WTC11 (cell line): ENCODE measurements around the gene MMRN1. TPM values are rescaled to one million over a fixed set of nuclear protein-coding genes. Genes with fewer than 3 reads are reported as not detected.

ENCODE experiments used
- ATAC-seq: fragments of 200-7000 bp; cut with Tn5 transposase; 2 replicates; pipeline ENCODE4 v1.10.0; 2021; ENCODE audit warnings: mild to moderate bottlenecking, moderate library complexity
- CTCF ChIA-PET: fragments of 300-600 bp; sonication (Branson Sonifier 250); formaldehyde crosslinking; loops from one replicate; lab custom pipeline; 2021; ENCODE audit warnings: antibody characterized with exemption; lab: Charles Lee
- POLR2A ChIA-PET: fragments of 350-600 bp; sonication (Branson Sonifier 250); formaldehyde crosslinking; loops from one replicate; lab custom pipeline; 2021; ENCODE audit warnings: antibody characterized with exemption; lab: Charles Lee
- DNase-seq: peaks from one replicate; pipeline ENCODE4 v3.0.0; 2021; ENCODE audit warnings: low spot score
- H3K27ac Mint-ChIP-seq: 2 replicates; pipeline ENCODE4 v1.8.0; 2021; ENCODE audit warnings: mixed read lengths
- H3K27me3 Mint-ChIP-seq: 2 replicates; pipeline ENCODE4 v1.8.0; 2021; ENCODE audit warnings: low read depth, mild to moderate bottlenecking, moderate library complexity, mixed read lengths
- H3K36me3 Mint-ChIP-seq: 2 replicates; pipeline ENCODE4 v1.8.0; 2021; ENCODE audit warnings: mixed read lengths
- H3K4me1 Mint-ChIP-seq: 2 replicates; pipeline ENCODE4 v1.8.0; 2022; ENCODE audit warnings: mixed read lengths
- H3K4me3 Mint-ChIP-seq: 2 replicates; pipeline ENCODE4 v1.8.0; 2021; ENCODE audit warnings: mild to moderate bottlenecking, moderate library complexity, mixed read lengths
- H3K9me3 Mint-ChIP-seq: 2 replicates; pipeline ENCODE4 v1.8.0; 2021; ENCODE audit warnings: mixed read lengths
- ELF4 ChIP-seq: sonication (generic); formaldehyde crosslinking; IDR thresholded peaks from 2 replicates; pipeline ENCODE4 v1.8.1; 2022; ENCODE audit warnings: low read depth, mild to moderate bottlenecking, moderate library complexity, missing genetic modification reagents
- MYBL2 ChIP-seq: sonication (generic); formaldehyde crosslinking; IDR thresholded peaks from 2 replicates; pipeline ENCODE4 v1.8.1; 2023; ENCODE audit warnings: mild to moderate bottlenecking, moderate library complexity, missing genetic modification reagents
- OVOL2 ChIP-seq: fragments of 250-450 bp; sonication (Bioruptor Pico); IDR thresholded peaks from 2 replicates; pipeline ENCODE4 v1.9.0; 2021; ENCODE audit warnings: mild to moderate bottlenecking, borderline replicate concordance
- SOX15 ChIP-seq: fragments of 250-450 bp; sonication (Bioruptor Pico); IDR thresholded peaks from 2 replicates; pipeline ENCODE4 v1.9.0; 2021; ENCODE audit warnings: mild to moderate bottlenecking
- ZNF423 ChIP-seq: fragments of 250-450 bp; sonication (Bioruptor Pico); IDR thresholded peaks from 2 replicates; pipeline ENCODE4 v2.1.2; 2022; ENCODE audit warnings: mild to moderate bottlenecking, moderate library complexity
- ZNF671 ChIP-seq: fragments of 250-450 bp; sonication (Bioruptor Pico); IDR thresholded peaks from 2 replicates; pipeline ENCODE4 v1.8.0; 2021; ENCODE audit warnings: mild to moderate bottlenecking
- total RNA-seq: library from RNA; stranded (reverse); gene quantifications from 3 replicates; pipeline ENCODE4 v1.2.3, GENCODE V29; 2021
- TF ChIP-seq, protein P1 (sequence below): fragments of 250-450 bp; sonication (Bioruptor Pico); IDR thresholded peaks from 2 replicates; pipeline ENCODE4 v1.9.0; 2021; ENCODE audit warnings: mild to moderate bottlenecking
- TF ChIP-seq, protein P2 (sequence below): sonication (generic); formaldehyde crosslinking; IDR thresholded peaks from 2 replicates; pipeline ENCODE4 v1.8.0; 2023; ENCODE audit warnings: missing genetic modification reagents, mild to moderate bottlenecking, borderline replicate concordance
- TF ChIP-seq, protein P3 (sequence below): sonication (generic); formaldehyde crosslinking; IDR thresholded peaks from 2 replicates; pipeline ENCODE4 v1.8.1; 2022; ENCODE audit warnings: low read depth, mild to moderate bottlenecking, moderate library complexity, missing genetic modification reagents, borderline replicate concordance
- TF ChIP-seq, protein P4 (sequence below): sonication (generic); formaldehyde crosslinking; IDR thresholded peaks from 2 replicates; pipeline ENCODE4 v1.8.0; 2023; ENCODE audit warnings: missing genetic modification reagents
- TF ChIP-seq, protein P5 (sequence below): sonication (generic); formaldehyde crosslinking; IDR thresholded peaks from 2 replicates; pipeline ENCODE4 v1.8.0; 2022; ENCODE audit warnings: missing genetic modification reagents
- TF ChIP-seq, protein P6 (sequence below): fragments of 250-450 bp; sonication (Bioruptor Pico); conservative IDR thresholded peaks from 2 replicates; pipeline ENCODE4 v1.9.0; 2021; ENCODE audit warnings: mild to moderate bottlenecking

Gene MMRN1
- total RNA-seq, 1 experiment from 2014 or later: not detected

DNA sequence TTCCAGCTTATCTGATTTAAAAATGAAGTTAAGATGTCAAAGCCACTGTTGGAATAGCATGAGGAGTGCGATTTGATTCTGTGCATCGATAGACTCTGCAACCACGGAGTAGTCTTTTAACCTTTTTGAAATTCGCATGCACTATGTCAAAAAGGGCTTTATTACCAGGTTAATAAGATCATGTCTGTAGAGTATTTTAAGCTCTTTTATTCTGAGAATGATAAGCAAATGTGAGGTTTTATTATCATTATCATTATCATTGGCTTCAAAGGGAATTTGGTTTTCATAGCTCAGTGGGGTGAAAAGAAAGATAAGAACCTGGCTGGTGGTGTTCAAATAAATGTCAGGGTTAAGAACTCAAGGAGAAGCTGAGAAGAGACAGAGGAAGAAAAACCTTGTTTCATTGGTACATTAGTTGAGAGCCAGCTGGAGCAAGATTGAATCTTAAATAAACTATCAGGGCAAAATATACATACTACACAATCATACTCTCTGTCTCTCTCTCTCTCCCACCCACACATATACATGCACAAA lies 102.6 kb downstream of the MMRN1 start:
- Mint-ChIP-seq H3K4me3 (no peak overlapping the region), H3K27ac (no peak overlapping the region), H3K4me1 (peaks cover 37% of the 10 kb centered on the region), H3K27me3 (no peaks in the 10 kb centered on the region), H3K9me3 (no peaks in the 10 kb centered on the region), H3K36me3 (no peaks in the 10 kb centered on the region)
- CTCF ChIA-PET: no interaction called here
- ATAC-seq (no peak), DNase-seq (no peak)
- POLR2A ChIA-PET: no interaction called here
- TF ChIP-seq ZNF671 (CRISPR knock-in tag) (no peak), ELF4 (CRISPR knock-in tag) (no peak), ZNF423 (CRISPR knock-in tag) (no peak), OVOL2 (CRISPR knock-in tag) (no peak), MYBL2 (CRISPR knock-in tag) (no peak), SOX15 (CRISPR knock-in tag) (no peak)
- TF ChIP-seq, protein P1, sequence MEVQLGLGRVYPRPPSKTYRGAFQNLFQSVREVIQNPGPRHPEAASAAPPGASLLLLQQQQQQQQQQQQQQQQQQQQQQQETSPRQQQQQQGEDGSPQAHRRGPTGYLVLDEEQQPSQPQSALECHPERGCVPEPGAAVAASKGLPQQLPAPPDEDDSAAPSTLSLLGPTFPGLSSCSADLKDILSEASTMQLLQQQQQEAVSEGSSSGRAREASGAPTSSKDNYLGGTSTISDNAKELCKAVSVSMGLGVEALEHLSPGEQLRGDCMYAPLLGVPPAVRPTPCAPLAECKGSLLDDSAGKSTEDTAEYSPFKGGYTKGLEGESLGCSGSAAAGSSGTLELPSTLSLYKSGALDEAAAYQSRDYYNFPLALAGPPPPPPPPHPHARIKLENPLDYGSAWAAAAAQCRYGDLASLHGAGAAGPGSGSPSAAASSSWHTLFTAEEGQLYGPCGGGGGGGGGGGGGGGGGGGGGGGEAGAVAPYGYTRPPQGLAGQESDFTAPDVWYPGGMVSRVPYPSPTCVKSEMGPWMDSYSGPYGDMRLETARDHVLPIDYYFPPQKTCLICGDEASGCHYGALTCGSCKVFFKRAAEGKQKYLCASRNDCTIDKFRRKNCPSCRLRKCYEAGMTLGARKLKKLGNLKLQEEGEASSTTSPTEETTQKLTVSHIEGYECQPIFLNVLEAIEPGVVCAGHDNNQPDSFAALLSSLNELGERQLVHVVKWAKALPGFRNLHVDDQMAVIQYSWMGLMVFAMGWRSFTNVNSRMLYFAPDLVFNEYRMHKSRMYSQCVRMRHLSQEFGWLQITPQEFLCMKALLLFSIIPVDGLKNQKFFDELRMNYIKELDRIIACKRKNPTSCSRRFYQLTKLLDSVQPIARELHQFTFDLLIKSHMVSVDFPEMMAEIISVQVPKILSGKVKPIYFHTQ (CRISPR knock-in tag): no peak
- TF ChIP-seq, protein P2, sequence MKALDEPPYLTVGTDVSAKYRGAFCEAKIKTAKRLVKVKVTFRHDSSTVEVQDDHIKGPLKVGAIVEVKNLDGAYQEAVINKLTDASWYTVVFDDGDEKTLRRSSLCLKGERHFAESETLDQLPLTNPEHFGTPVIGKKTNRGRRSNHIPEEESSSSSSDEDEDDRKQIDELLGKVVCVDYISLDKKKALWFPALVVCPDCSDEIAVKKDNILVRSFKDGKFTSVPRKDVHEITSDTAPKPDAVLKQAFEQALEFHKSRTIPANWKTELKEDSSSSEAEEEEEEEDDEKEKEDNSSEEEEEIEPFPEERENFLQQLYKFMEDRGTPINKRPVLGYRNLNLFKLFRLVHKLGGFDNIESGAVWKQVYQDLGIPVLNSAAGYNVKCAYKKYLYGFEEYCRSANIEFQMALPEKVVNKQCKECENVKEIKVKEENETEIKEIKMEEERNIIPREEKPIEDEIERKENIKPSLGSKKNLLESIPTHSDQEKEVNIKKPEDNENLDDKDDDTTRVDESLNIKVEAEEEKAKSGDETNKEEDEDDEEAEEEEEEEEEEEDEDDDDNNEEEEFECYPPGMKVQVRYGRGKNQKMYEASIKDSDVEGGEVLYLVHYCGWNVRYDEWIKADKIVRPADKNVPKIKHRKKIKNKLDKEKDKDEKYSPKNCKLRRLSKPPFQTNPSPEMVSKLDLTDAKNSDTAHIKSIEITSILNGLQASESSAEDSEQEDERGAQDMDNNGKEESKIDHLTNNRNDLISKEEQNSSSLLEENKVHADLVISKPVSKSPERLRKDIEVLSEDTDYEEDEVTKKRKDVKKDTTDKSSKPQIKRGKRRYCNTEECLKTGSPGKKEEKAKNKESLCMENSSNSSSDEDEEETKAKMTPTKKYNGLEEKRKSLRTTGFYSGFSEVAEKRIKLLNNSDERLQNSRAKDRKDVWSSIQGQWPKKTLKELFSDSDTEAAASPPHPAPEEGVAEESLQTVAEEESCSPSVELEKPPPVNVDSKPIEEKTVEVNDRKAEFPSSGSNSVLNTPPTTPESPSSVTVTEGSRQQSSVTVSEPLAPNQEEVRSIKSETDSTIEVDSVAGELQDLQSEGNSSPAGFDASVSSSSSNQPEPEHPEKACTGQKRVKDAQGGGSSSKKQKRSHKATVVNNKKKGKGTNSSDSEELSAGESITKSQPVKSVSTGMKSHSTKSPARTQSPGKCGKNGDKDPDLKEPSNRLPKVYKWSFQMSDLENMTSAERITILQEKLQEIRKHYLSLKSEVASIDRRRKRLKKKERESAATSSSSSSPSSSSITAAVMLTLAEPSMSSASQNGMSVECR (CRISPR knock-in tag): no peak
- TF ChIP-seq, protein P3, sequence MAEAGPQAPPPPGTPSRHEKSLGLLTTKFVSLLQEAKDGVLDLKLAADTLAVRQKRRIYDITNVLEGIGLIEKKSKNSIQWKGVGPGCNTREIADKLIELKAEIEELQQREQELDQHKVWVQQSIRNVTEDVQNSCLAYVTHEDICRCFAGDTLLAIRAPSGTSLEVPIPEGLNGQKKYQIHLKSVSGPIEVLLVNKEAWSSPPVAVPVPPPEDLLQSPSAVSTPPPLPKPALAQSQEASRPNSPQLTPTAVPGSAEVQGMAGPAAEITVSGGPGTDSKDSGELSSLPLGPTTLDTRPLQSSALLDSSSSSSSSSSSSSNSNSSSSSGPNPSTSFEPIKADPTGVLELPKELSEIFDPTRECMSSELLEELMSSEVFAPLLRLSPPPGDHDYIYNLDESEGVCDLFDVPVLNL (CRISPR knock-in tag): no peak
- TF ChIP-seq, protein P4, sequence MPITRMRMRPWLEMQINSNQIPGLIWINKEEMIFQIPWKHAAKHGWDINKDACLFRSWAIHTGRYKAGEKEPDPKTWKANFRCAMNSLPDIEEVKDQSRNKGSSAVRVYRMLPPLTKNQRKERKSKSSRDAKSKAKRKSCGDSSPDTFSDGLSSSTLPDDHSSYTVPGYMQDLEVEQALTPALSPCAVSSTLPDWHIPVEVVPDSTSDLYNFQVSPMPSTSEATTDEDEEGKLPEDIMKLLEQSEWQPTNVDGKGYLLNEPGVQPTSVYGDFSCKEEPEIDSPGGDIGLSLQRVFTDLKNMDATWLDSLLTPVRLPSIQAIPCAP (CRISPR knock-in tag): no peak
- TF ChIP-seq, protein P5, sequence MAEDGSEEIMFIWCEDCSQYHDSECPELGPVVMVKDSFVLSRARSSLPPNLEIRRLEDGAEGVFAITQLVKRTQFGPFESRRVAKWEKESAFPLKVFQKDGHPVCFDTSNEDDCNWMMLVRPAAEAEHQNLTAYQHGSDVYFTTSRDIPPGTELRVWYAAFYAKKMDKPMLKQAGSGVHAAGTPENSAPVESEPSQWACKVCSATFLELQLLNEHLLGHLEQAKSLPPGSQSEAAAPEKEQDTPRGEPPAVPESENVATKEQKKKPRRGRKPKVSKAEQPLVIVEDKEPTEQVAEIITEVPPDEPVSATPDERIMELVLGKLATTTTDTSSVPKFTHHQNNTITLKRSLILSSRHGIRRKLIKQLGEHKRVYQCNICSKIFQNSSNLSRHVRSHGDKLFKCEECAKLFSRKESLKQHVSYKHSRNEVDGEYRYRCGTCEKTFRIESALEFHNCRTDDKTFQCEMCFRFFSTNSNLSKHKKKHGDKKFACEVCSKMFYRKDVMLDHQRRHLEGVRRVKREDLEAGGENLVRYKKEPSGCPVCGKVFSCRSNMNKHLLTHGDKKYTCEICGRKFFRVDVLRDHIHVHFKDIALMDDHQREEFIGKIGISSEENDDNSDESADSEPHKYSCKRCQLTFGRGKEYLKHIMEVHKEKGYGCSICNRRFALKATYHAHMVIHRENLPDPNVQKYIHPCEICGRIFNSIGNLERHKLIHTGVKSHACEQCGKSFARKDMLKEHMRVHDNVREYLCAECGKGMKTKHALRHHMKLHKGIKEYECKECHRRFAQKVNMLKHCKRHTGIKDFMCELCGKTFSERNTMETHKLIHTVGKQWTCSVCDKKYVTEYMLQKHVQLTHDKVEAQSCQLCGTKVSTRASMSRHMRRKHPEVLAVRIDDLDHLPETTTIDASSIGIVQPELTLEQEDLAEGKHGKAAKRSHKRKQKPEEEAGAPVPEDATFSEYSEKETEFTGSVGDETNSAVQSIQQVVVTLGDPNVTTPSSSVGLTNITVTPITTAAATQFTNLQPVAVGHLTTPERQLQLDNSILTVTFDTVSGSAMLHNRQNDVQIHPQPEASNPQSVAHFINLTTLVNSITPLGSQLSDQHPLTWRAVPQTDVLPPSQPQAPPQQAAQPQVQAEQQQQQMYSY (CRISPR knock-in tag): no peak
- TF ChIP-seq, protein P6, sequence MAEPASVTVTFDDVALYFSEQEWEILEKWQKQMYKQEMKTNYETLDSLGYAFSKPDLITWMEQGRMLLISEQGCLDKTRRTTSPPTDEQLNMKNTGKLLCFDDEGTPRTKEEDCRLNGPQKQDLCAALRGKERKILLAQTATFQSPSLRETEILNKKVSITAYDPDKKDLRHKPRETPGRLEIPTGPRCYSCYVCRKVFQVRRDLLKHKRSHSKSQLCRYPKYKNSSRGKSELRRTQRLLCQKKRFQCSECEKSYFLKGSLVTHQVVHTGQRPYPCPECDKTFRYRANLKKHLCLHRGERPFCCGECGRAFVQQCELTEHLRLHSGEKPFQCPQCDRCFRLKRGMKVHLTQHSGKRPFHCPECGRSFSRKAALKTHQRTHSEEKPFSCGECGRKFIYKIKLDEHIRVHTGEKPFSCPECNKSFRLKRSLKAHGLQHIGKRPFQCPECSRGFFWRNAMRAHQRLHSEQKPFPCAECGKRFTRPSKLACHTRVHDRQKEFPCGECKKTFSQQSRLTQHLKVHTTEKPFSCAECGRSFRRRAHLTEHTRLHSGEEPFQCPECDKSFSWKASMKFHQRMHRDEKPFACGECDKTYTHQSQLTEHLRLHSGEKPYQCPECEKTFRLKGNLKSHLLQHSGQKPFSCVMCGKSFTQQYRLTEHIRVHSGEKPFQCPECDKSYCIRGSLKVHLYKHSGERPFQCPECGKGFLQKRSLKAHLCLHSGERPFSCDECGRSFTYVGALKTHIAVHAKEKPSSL (CRISPR knock-in tag): no peak
